ENCODE data around the gene PEX14. TPM values are rescaled to one million over a fixed set of nuclear protein-coding genes. Genes with fewer than 3 reads are reported as not detected.

The PEX14 gene
- total RNA-seq, 1 donor = 15.2 TPM

DNA sequence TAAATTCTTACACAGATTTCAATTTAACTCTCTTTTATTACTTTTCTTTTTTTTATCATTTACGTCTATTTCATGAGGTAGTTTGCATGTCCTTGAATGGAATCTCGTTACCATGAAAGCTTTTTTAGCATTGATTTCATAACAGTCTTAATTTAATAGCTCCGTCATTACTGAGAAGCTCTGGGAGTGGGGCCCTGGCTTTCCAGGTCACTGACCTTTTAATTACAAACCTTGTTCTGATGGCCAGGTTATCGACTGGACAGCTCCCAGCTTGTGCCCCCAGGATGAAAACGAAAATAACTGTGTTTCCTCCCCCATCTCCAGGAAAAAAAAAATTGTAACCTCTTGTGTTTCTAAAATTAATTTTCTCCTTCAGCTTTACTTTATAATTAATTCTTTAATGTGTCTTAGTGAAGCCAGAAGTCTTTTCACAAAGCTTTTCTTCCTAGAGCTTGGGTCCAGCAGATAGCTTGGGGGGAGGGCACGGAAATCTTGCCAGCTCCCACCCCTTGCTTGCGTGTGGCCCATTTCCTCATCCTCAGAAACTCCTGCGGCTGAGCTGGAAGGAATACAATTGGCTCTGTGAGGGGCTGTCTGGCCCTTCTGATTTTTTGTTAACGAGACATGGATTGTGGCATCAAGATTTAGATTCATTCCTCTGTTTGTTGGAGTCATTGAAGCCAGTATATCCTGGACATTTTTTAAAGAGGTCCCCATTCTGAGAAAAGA lies 65.7 kb downstream of the PEX14 start:
- Histone ChIP-seq H3K79me2 (ENCODE audit: insufficient read depth, low read length) (peaks cover 5% of the 10 kb centered on the region), H4K20me1 (ENCODE audit: insufficient read depth, low read length) (peaks cover 16% of the 10 kb centered on the region)
- peak; percentile 38 for DNase-seq (ENCODE audit: insufficient read length, low spot score, missing footprints)

DNA sequence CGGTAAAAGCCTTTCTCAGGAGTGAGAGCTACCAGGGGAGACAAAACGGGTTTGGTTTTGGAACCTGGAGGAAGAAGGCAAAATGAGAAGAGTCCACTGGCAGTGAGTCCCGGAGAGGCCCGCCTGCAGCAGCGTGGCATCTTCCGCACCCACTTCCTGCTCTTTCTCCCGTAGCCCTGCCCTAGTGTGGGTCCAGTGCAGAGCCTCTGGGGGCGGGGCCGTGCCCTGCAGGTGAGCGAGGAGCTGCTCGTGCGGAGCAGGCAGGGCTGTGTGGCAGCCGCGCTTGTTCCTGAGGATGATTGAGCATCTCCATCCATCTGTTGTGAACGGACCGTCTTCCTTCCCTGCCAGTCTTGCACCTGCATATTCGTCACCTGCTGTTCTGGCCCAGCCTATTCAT lies 66.5 kb downstream of the PEX14 start:
- peaks cover 18% of the 10 kb centered on the region for H3K36me3 ChIP-seq (ENCODE audit: insufficient read depth, low read length)
- H3K79me2 ChIP-seq (ENCODE audit: insufficient read depth, low read length) = peaks cover 5% of the 10 kb centered on the region
- H3K9me3 ChIP-seq (ENCODE audit: low read depth, low read length) = no peaks in the 10 kb centered on the region
- H4K20me1 ChIP-seq (ENCODE audit: insufficient read depth, low read length) = peaks cover 13% of the 10 kb centered on the region
- no peak overlapping the region for H3K27ac ChIP-seq (ENCODE audit: low read depth, low read length)
- no peak overlapping the region for H3K4me3 ChIP-seq (ENCODE audit: insufficient read depth, low read length)
- no peak overlapping the region for H2AFZ ChIP-seq (ENCODE audit: low read length)
- H3K27me3 ChIP-seq (ENCODE audit: insufficient read depth, low read length) = no peaks in the 10 kb centered on the region
- no peak overlapping the region for H3K4me2 ChIP-seq (ENCODE audit: insufficient read depth, low read length)
- TF ChIP-seq, protein P1, sequence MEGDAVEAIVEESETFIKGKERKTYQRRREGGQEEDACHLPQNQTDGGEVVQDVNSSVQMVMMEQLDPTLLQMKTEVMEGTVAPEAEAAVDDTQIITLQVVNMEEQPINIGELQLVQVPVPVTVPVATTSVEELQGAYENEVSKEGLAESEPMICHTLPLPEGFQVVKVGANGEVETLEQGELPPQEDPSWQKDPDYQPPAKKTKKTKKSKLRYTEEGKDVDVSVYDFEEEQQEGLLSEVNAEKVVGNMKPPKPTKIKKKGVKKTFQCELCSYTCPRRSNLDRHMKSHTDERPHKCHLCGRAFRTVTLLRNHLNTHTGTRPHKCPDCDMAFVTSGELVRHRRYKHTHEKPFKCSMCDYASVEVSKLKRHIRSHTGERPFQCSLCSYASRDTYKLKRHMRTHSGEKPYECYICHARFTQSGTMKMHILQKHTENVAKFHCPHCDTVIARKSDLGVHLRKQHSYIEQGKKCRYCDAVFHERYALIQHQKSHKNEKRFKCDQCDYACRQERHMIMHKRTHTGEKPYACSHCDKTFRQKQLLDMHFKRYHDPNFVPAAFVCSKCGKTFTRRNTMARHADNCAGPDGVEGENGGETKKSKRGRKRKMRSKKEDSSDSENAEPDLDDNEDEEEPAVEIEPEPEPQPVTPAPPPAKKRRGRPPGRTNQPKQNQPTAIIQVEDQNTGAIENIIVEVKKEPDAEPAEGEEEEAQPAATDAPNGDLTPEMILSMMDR (IDR thresholded peaks at IDR 0.05; ENCODE audit: extremely low read depth, low read depth, low read length) = no peak
- DNase-seq (ENCODE audit: insufficient read length, low spot score, missing footprints) = no peak
- H3K4me1 ChIP-seq (ENCODE audit: insufficient read depth, low read length) = peaks cover 15% of the 10 kb centered on the region

More for the DNA sequence above, 65.7 kb downstream of the PEX14 start:
- Histone ChIP-seq H3K27ac (ENCODE audit: low read depth, low read length) (peak overlapping the region; percentile 18), H3K4me3 (ENCODE audit: insufficient read depth, low read length) (no peak overlapping the region), H3K36me3 (ENCODE audit: insufficient read depth, low read length) (peaks cover 18% of the 10 kb centered on the region), H3K27me3 (ENCODE audit: insufficient read depth, low read length) (no peaks in the 10 kb centered on the region), H3K4me1 (ENCODE audit: insufficient read depth, low read length) (peaks cover 15% of the 10 kb centered on the region), H3K9me3 (ENCODE audit: low read depth, low read length) (no peaks in the 10 kb centered on the region), H3K4me2 (ENCODE audit: insufficient read depth, low read length) (no peak overlapping the region), H2AFZ (ENCODE audit: low read length) (no peak overlapping the region)
- TF ChIP-seq, protein P1 (IDR thresholded peaks at IDR 0.05; ENCODE audit: extremely low read depth, low read depth, low read length) = no peak

DNA sequence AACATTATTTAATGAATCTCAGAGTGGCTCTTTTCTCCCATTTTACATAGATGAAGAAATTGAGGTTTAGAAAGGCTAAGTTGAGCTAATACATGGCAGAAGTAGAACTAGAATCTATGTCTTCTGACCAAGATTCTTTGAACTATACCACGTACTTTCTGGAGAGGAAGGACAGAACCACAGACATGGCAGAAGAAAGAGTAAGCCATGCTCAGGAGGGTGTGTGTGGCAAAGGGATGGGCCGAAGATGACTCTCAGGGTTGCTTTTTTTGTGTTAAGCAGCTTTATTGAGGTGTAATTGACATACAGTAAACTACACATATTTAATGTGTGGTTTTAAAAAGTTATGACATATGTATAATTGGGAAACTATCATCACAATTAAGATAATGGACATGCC lies 69.5 kb downstream of the PEX14 start:
- H3K4me1 ChIP-seq (ENCODE audit: insufficient read depth, low read length) = peaks cover 11% of the 10 kb centered on the region
- TF ChIP-seq, protein P1 (IDR thresholded peaks at IDR 0.05; ENCODE audit: extremely low read depth, low read depth, low read length) = no peak
- H3K27me3 ChIP-seq (ENCODE audit: insufficient read depth, low read length) = no peaks in the 10 kb centered on the region
- peaks cover 18% of the 10 kb centered on the region for H4K20me1 ChIP-seq (ENCODE audit: insufficient read depth, low read length)
- H3K27ac ChIP-seq (ENCODE audit: low read depth, low read length) = no peak overlapping the region
- H2AFZ ChIP-seq (ENCODE audit: low read length) = no peak overlapping the region
- no peak overlapping the region for H3K4me2 ChIP-seq (ENCODE audit: insufficient read depth, low read length)
- H3K9me3 ChIP-seq (ENCODE audit: low read depth, low read length) = no peaks in the 10 kb centered on the region
- H3K4me3 ChIP-seq (ENCODE audit: insufficient read depth, low read length) = no peak overlapping the region
- DNase-seq (ENCODE audit: insufficient read length, low spot score, missing footprints) = peak; percentile 36
- peaks cover 10% of the 10 kb centered on the region for H3K36me3 ChIP-seq (ENCODE audit: insufficient read depth, low read length)
- H3K79me2 ChIP-seq (ENCODE audit: insufficient read depth, low read length) = peaks cover 5% of the 10 kb centered on the region

DNA sequence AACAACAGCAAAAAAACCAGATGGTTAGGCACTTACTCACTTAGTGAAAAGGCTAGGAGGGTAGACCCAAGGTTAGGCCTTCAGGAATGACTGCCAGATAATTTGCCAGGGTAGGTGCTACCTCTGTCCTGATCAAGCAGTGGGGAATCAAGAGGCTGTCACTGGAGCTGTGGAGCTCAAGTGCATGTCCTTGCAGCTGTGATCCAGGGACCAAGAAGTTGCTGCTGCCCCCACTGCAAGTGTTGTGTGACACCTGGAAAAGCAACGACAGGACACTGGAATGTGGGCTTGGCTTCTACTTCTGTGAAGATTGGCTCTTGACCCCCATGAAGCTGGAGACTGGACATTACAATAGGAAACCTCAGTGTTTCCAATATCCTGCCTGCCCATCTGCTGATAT lies 72.1 kb downstream of the PEX14 start:
- DNase-seq (ENCODE audit: insufficient read length, low spot score, missing footprints) = no peak
- Histone ChIP-seq H3K27me3 (ENCODE audit: insufficient read depth, low read length) (no peaks in the 10 kb centered on the region), H3K79me2 (ENCODE audit: insufficient read depth, low read length) (no peaks in the 10 kb centered on the region), H3K36me3 (ENCODE audit: insufficient read depth, low read length) (peaks cover under 1% of the 10 kb centered on the region), H3K4me1 (ENCODE audit: insufficient read depth, low read length) (no peaks in the 10 kb centered on the region), H3K9me3 (ENCODE audit: low read depth, low read length) (no peaks in the 10 kb centered on the region), H3K27ac (ENCODE audit: low read depth, low read length) (no peak overlapping the region), H3K4me3 (ENCODE audit: insufficient read depth, low read length) (no peak overlapping the region), H3K4me2 (ENCODE audit: insufficient read depth, low read length) (no peak overlapping the region), H4K20me1 (ENCODE audit: insufficient read depth, low read length) (peaks cover 6% of the 10 kb centered on the region), H2AFZ (ENCODE audit: low read length) (no peak overlapping the region)
- TF ChIP-seq, protein P1 (IDR thresholded peaks at IDR 0.05; ENCODE audit: extremely low read depth, low read depth, low read length) = no peak

Data from osteoblast (primary cell).